22Rv1 (cell line): Measurements from ENCODE around the gene CRYBG2.

Experiments used
- H3K27ac ChIP-seq: fragments of 450-650 bp; 2 replicates; pipeline ENCODE4 v1.5.1; 2017
- ZFX ChIP-seq: fragments of 450-650 bp; IDR thresholded peaks from 2 replicates; pipeline ENCODE4 v1.6.1; 2017; ENCODE audit warnings: antibody characterized with exemption, borderline replicate concordance
- TF ChIP-seq, protein P1 (sequence below): fragments of 450-650 bp; IDR thresholded peaks from 2 replicates; pipeline ENCODE4 v1.5.1; 2017; ENCODE audit warnings: mild to moderate bottlenecking

CRYBG2 gene

DNA sequence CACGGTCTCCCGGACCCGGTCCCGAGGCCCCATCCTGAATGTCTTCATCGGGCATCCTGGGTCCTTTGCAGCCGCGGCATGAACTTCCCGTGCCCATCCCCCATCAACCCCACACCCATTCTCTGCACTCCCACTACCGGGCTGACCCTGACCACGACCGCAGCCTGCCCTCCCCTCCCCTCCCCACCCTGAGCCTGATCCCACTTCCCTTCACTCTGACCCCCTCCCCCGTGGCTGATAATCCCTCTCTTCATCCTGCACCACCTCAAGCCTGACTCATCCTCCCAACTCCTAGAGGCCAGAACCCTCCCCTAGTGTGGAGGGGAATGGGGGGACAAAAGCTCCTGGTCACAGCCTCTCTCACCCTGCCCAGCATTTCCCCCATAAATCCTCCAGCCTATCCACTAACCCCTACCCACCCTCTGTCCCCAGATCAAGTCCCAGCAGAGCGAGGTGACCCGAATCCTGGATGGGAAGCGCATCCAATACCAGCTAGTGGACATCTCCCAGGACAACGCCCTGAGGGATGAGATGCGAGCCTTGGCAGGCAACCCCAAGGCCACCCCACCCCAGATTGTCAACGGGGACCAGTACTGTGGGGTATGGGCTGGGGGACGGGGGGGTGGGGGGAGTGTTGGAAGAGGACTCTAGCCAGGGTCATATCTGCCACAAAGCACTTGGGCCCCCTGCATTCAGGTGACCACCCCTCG is 73.4 kb downstream of the CRYBG2 start:
- TF ChIP-seq, protein P1, sequence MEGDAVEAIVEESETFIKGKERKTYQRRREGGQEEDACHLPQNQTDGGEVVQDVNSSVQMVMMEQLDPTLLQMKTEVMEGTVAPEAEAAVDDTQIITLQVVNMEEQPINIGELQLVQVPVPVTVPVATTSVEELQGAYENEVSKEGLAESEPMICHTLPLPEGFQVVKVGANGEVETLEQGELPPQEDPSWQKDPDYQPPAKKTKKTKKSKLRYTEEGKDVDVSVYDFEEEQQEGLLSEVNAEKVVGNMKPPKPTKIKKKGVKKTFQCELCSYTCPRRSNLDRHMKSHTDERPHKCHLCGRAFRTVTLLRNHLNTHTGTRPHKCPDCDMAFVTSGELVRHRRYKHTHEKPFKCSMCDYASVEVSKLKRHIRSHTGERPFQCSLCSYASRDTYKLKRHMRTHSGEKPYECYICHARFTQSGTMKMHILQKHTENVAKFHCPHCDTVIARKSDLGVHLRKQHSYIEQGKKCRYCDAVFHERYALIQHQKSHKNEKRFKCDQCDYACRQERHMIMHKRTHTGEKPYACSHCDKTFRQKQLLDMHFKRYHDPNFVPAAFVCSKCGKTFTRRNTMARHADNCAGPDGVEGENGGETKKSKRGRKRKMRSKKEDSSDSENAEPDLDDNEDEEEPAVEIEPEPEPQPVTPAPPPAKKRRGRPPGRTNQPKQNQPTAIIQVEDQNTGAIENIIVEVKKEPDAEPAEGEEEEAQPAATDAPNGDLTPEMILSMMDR: no peak
- TF ChIP-seq ZFX: no peak
- peak overlapping the region; percentile 91 for H3K27ac ChIP-seq

DNA sequence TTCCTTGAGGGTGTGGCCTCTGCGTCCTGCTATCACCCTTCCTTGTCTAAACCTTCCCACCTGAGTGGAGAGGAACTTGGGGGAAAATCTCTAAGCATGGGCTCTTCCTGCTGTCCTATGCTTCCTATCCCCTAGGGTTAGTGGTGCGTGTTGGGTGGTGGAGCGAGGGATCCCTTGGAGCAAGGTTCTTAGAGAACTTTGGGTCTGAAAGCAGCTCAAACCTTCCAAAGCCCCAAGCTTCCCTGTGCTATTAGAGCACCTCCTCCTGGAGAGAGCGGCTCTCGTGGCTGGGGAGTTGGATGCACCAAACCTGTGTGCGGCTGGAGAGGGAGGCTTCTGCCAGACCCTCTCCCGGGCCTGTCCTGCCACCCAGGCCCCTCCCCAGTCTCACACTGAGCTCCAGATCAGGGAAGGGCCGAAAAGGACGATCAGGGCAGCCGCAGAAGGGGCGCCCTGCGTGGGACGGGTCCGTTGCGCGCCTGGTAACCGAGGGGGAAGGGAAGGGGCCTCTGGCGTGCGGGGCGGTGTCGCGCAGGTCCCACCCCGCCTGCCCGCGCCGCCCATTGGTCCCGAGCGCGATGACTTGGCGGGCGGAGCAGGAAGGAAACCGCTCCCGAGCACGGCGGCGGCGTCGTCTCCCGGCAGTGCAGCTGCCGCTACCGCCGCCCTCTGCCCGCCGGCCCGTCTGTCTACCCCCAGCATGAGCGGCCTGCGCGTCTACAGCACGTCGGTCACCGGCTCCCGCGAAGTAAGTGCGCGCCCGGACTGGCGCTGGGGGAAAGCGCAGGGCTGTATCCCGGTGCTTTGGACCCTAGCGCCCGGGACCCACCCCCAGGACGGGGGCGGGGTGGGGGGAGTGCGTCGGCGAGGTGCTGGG is 74.2 kb downstream of the CRYBG2 start, which contains the start of gene SH3BGRL3:
SH3BGRL3 (plus strand) TSS at position 631 of the 877 bp plus-strand sequence; CDS start at position 701, 70 bp downstream.
- no peak for TF ChIP-seq ZFX
- TF ChIP-seq, protein P1: peak; percentile 83
- peak within 1 kb of the TSS; percentile 91 for H3K27ac ChIP-seq

DNA sequence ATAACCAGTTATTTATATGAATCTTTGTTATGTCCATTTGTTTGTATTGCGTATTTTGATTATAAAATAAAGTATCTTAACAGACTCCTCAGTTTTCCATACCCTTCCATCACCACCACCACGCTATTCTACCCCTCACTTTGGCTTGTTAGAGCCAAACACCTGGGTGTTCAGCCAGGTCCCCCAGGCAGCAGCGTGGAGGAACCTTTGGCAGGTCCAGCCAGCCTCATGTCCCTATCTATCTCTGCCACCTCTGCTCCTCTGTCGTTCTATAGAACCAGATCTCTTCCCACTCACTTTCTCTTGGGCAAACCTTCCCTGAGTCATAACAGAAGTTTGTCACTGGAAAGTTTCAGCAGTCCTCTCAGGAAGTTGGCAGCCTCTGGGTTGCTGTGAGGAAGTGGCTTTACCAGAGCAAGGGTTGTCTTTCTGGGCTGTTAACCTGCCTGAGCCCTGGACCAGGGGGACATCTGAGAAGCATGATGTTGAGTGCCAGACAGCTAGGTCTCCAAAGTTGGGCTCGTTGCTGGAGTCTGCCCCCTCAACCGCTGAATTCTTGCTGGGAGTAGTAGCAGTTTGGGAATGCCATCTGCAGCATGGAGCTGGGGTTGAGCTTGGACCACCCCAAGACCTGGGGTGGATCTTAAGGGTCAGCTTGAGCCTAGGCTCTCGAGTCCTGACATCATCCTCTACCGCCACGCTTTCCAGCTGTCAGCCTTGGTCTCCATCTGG is 75.0 kb downstream of the CRYBG2 start:
- TF ChIP-seq, protein P1: no peak
- TF ChIP-seq ZFX: no peak
- peak overlapping the region; percentile 91 for H3K27ac ChIP-seq

DNA sequence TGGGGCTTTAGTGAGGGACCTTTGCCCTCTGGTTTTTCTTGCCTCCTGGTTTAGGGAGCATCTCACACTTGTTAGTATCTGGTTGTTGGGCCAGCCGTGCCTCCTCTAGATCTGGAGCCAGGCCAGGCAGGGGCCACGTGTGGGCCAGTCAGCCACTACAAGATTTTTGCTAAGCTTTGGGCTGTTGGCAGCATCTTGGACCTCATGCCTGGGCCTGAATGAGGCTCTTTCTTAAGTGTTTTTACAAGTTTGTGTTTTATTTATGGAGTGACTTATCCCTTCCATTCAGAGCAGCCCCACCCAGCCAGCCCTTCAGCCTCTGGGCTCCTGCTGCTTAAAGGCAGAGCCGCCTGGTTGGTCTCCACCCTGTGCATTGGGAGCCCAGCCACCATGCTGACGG is 75.6 kb downstream of the CRYBG2 start:
- no peak for TF ChIP-seq ZFX
- TF ChIP-seq, protein P1: no peak
- H3K27ac ChIP-seq: peak overlapping the region; percentile 91

DNA sequence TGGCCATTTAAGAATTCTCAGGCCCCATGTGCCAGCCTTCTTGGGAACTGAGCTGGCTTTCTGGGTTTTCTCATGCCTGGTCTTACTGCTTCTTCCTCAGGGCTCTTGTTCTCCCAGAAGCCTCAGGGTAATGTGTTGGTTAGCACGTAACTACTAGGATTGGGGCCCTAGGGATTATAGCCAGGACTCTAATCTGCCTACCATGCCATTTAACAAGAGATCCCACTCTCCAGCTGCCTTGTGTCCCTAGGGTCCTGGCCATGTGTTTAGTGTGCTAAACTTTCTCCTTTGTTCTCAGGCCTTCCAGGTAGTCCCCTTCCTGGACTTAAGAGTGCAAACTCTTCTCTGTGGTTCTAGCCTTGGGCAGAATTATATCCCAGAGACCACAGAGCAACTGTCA is 76.2 kb downstream of the CRYBG2 start:
- peak overlapping the region; percentile 91 for H3K27ac ChIP-seq
- TF ChIP-seq ZFX: no peak
- TF ChIP-seq, protein P1: no peak

DNA sequence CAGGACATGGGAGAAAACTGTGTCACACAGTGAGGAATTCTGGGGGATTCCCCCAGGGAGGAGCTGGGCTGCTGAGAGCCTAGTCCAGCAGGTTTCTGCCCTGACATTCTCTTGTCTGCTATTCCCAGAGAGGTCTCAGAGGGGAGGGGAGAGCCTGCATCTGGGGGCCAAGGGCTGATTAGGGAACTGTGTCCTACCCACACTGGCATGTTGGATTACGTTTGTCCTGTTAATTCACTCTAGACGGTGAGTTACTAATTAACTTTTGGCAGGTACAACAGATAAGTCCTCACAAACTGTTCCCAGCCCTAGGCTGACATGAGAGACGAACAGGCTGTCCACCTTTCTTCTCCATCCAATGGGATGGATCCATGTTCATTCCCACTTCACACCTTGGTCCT is 76.7 kb downstream of the CRYBG2 start:
- peak overlapping the region; percentile 91 for H3K27ac ChIP-seq
- no peak for TF ChIP-seq ZFX

DNA sequence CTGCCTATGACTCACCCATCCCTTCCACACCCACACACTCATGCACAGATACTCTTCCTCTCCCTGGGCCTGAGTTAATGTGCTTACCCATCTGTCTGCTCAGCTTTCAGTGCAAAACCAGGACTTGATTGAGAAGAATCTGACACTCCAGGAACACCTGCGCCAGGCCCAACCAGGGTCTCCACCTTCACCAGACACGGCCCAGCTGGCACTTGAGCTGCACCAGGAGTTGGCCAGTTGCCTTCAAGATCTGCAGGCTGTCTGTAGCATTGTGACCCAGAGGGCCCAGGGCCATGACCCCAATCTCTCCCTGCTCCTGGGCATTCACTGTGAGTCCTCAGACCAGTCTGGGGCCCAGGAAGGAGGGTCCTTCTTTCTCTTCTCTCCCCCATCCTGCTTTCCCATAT is 77.5 kb downstream of the CRYBG2 start:
- H3K27ac ChIP-seq: peak overlapping the region; percentile 91
- TF ChIP-seq, protein P1: no peak
- no peak for TF ChIP-seq ZFX
